ENCODE data around the gene UBE2B. TPM values are rescaled to one million over a fixed set of nuclear protein-coding genes. Genes with fewer than 3 reads are reported as not detected.

The UBE2B gene
- total and polyA plus RNA-seq, 10 of the 15 experiments (the other 5 are each of a cell fraction or from before 2014, with no cell fraction given): 10.8 to 179 (median 61.3) TPM

- TF ChIP-seq ZNF384 (IDR thresholded peaks at IDR 0.05; ENCODE audit: borderline replicate concordance, low read depth, low read length) (peak; percentile 40; the same call in 1 of the 2 replicates), KDM1A (IDR thresholded peaks at IDR 0.05; ENCODE audit: borderline replicate concordance) (no peak), GATAD2B (conservative IDR thresholded peaks at IDR 0.05; ENCODE audit: low read depth) (no peak)
Measured at GRCh38 chr5:134383980-134384697, 12.8 kb downstream of the UBE2B start (continued).

GRCh38 chr5:134387443-134387842, 16.1 kb downstream of the UBE2B start:
- H3K9me3 ChIP-seq (replicated peaks; ENCODE audit: control insufficient read depth, insufficient read depth, low read length): no peaks in the 10 kb centered on the region
- ChIA-PET RAD21 (ENCODE audit: unreplicated experiment) (no interaction called here), CTCF (no interaction called here), POLR2A (interaction anchor here (0.6 kb wide), 2 partner anchors 10 to 30 kb away, joined by 3 to 4 read pairs; no protein-coding TSS in a partner anchor), SMC1A (ENCODE audit: uncharacterized antibody, unreplicated experiment) (no interaction called here)
- 100% methylated on average over 1 of the region's 1 CpG for WGBS (ENCODE audit: insufficient coverage, insufficient replicate concordance, low lambda C conversion rate, missing lambda C conversion rate)
- no TSS peak for BruUV-seq (replicated peaks)
- intact Hi-C loops (cut with micrococcal nuclease; ENCODE audit: unreplicated experiment): no loop called here
- H3K79me2 ChIP-seq (ENCODE audit: control insufficient read depth, insufficient read depth, low read length): no peaks in the 10 kb centered on the region; the same call in 1 of the 2 replicates
- H3K4me2 ChIP-seq (ENCODE audit: control insufficient read depth, insufficient read depth): no peak overlapping the region
- no peaks in the 10 kb centered on the region for H3K27me3 ChIP-seq (replicated peaks in 1 of 2; ENCODE audit: control insufficient read depth in 2 of 2, insufficient read depth in 2 of 2, low read length in 1 of 2)
- TF ChIP-seq EGR1 (IDR thresholded peaks at IDR 0.05; ENCODE audit: borderline replicate concordance in 1 of 2, low read depth in 2 of 2, low read length in 2 of 2) (no peak), MLLT1 (IDR thresholded peaks at IDR 0.05) (no peak), SUZ12 (IDR thresholded peaks at IDR 0.05; ENCODE audit: unreplicated experiment) (no peak), CBX5 (IDR thresholded peaks at IDR 0.05; ENCODE audit: low read depth) (no peak), ZBED1 (IDR thresholded peaks at IDR 0.05; ENCODE audit: borderline replicate concordance) (no peak)
- in situ Hi-C loops (cut with MboI): no loop called here
- no peak overlapping the region for H2AFZ ChIP-seq (ENCODE audit: control insufficient read depth, low read depth, low read length)
- ATAC-seq (no peak), DNase-seq (ENCODE audit: low read depth, low spot score) (no peak), FAIRE-seq (no peak)
- H3K36me3 ChIP-seq (ENCODE audit: control insufficient read depth in 2 of 2, insufficient read depth in 2 of 2, low read length in 1 of 2): peaks cover 2 to 11% of the 10 kb centered on the region in 2 experiments; a peak in 3 of 4 replicates
- no peak overlapping the region for H3K9ac ChIP-seq (ENCODE audit: control insufficient read depth, insufficient read depth, low read length)
- H3K4me3 ChIP-seq: no peak overlapping the region
- no peaks in the 10 kb centered on the region for H4K20me1 ChIP-seq (ENCODE audit: control insufficient read depth, insufficient read depth)
- no peaks in the 10 kb centered on the region for H3K4me1 ChIP-seq (ENCODE audit: control insufficient read depth, insufficient read depth, low read length)
- H3K27ac ChIP-seq (ENCODE audit: control insufficient read depth, insufficient read depth): no peak overlapping the region

Data from GM12878 (cell line).